CMK (cell line): ENCODE measurements around the gene CLIP1.

ENCODE experiments used
- DNase-seq: peaks from one replicate; pipeline ENCODE4 v3.0.0-alpha.2; 2010; ENCODE audit warnings: low read depth

Gene CLIP1

GRCh38 chr12:122355706-122356105 lies 66.8 kb downstream of the CLIP1 start:
- DNase-seq = no peak

- DNase-seq = no peak
These were observed 67.4 kb downstream of the CLIP1 start for GRCh38 chr12:122354958-122355641.

- no peak for DNase-seq
These were observed 70.1 kb downstream of the CLIP1 start for GRCh38 chr12:122352394-122352793.

GRCh38 chr12:122350141-122350848 lies 72.2 kb downstream of the CLIP1 start:
- no peak for DNase-seq

- DNase-seq = no peak
These were observed 73.4 kb downstream of the CLIP1 start for GRCh38 chr12:122349078-122349477.

- no peak for DNase-seq
These were observed 74.0 kb downstream of the CLIP1 start for GRCh38 chr12:122348505-122348904.

- DNase-seq = no peak
These were observed 76.4 kb downstream of the CLIP1 start for GRCh38 chr12:122346054-122346453.

GRCh38 chr12:122345042-122345441 lies 77.4 kb downstream of the CLIP1 start:
- no peak for DNase-seq

- DNase-seq = peak; percentile 4
These were observed 86.2 kb downstream of the CLIP1 start for GRCh38 chr12:122336015-122336946.

GRCh38 chr12:122333142-122334087 lies 89.1 kb downstream of the CLIP1 start:
- no peak for DNase-seq

- DNase-seq = no peak
These were observed 94.7 kb downstream of the CLIP1 start for GRCh38 chr12:122327494-122328385.

GRCh38 chr12:122327014-122327413 lies 95.5 kb downstream of the CLIP1 start:
- DNase-seq = no peak

- no peak for DNase-seq
These were observed 95.9 kb downstream of the CLIP1 start for GRCh38 chr12:122326586-122326985.

GRCh38 chr12:122323311-122324019 lies 99.0 kb downstream of the CLIP1 start:
- no peak for DNase-seq

GRCh38 chr12:122322501-122322900 lies 100.0 kb downstream of the CLIP1 start:
- DNase-seq = no peak

GRCh38 chr12:122318607-122319605 lies 103.6 kb downstream of the CLIP1 start:
- no peak for DNase-seq

- no peak for DNase-seq
These were observed 109.5 kb downstream of the CLIP1 start for GRCh38 chr12:122312926-122313325.

GRCh38 chr12:122311696-122312095 lies 110.8 kb downstream of the CLIP1 start:
- DNase-seq = no peak
